Measurements from ENCODE around the gene SYCE3.

DNA sequence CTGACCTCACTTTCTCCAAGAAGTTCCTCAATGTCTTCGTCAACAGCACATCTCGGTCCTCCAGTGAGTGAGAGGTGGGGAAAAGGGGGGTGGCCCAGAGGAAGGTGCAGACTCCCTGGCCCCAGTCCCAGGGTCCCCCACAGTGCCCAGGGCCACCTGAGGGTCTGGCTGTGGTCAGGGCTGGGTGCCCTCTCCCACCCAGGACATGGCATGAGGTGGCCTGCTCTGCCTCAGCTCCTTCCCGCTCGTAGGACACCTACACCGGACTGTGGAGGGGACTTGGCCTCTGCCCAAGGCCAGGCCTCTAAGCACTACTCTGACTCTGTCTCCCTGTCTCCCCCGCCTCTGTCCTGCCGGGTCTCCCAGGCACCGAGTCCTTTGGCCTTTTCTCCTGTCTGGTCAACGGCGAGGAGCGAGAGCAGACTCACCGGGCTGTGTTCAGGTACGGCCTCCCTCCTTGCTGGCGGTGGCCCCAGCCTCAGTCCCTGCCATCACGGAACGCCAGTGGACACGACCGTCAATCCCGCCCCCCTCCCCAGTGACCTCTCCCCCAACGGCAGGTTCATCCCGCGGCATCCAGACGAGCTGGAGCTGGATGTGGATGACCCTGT lies 42.4 kb upstream of the SYCE3 start:
- TF ChIP-seq POLR2A (IDR thresholded peaks at IDR 0.05; ENCODE audit: low read length), result no peak
- no peak for TF ChIP-seq GATA1 (IDR thresholded peaks at IDR 0.05; ENCODE audit: low read depth, low read length)

Measured in erythroblast (primary cell).